SK-N-SH (cell line): ENCODE data around the gene MDK. TPM values are rescaled to one million over a fixed set of nuclear protein-coding genes. Genes with fewer than 3 reads are reported as not detected.

Experiments
- CTCF ChIA-PET: fragments of 300-600, 350-600 bp; formaldehyde crosslinking; extraction: SDS; loops from one replicate; lab custom pipeline; 2021; lab: Yijun Ruan, JAX
- POLR2A ChIA-PET: fragments of 350-600 bp; sonication (Branson Sonifier 250); formaldehyde crosslinking; extraction: SDS; loops from one replicate; lab custom pipeline; 2020; ENCODE audit warnings: antibody characterized with exemption, inconsistent platforms; lab: Yijun Ruan, JAX
- DNase-seq: peaks from one replicate; pipeline ENCODE4 v3.0.0; 2012
- H2AFZ ChIP-seq: fragments of 200-600 bp; sonication (generic); 2 replicates; pipeline ENCODE4 v1.8.1; 2016; ENCODE audit warnings: antibody characterized with exemption, mild to moderate bottlenecking, low read depth
- H3F3A ChIP-seq: fragments of 200-600 bp; sonication (generic); replicated peaks from 2 replicates; pipeline ENCODE3; 2016; ENCODE audit warnings: antibody characterized with exemption, mild to moderate bottlenecking; ENCODE audit not compliant: insufficient read depth
- H3K27ac ChIP-seq, 2 experiments: fragments of 200-500 bp in 1 of 2; fragments of 200-600 bp in 1 of 2; sonication (Bioruptor generic) in 1 of 2; sonication (generic), shearing (Covaris generic) in 1 of 2; 2 replicates each; pipeline versions ENCODE4 v1.5.1 to v1.6.1; 2014 to 2016; ENCODE audit warnings: low read depth in 2 of 2, inconsistent platforms in 1 of 2, low read length in 1 of 2, mild to moderate bottlenecking in 1 of 2, mixed read lengths in 1 of 2
- H3K27me3 ChIP-seq: fragments of 200-600 bp; sonication (generic), shearing (Covaris generic); 2 replicates; pipeline ENCODE4 v1.6.1; 2016; ENCODE audit warnings: mixed run types; ENCODE audit not compliant: insufficient read depth
- H3K36me3 ChIP-seq, 2 experiments: fragments of 200-500 bp in 1 of 2; fragments of 200-600 bp in 1 of 2; sonication (Bioruptor generic) in 1 of 2; sonication (generic) in 1 of 2; replicated peaks in 1 of 2; 2 replicates each; pipeline versions ENCODE3 to v1.5.1; 2014 to 2016; ENCODE audit warnings: low read length in 1 of 2, mild to moderate bottlenecking in 1 of 2; ENCODE audit not compliant: insufficient read depth in 2 of 2, control insufficient read depth in 1 of 2
- H3K4me1 ChIP-seq, 2 experiments: fragments of 200-500 bp in 1 of 2; fragments of 200-600 bp in 1 of 2; sonication (Bioruptor generic) in 1 of 2; sonication (generic), shearing (Covaris generic) in 1 of 2; 2 replicates each; pipeline versions ENCODE4 v1.5.1 to v1.6.1; 2014 to 2016; ENCODE audit warnings: low read depth in 1 of 2, low read length in 1 of 2, mixed run types in 1 of 2; ENCODE audit not compliant: insufficient read depth in 2 of 2, control insufficient read depth in 1 of 2
- H3K4me2 ChIP-seq: fragments of 200-600 bp; sonication (generic), shearing (Covaris generic); 2 replicates; pipeline ENCODE4 v1.6.1; 2017; ENCODE audit warnings: mixed run types
- H3K4me3 ChIP-seq, 2 experiments: fragments of 200-500 bp in 1 of 2; fragments of 200-600 bp in 1 of 2; sonication (Bioruptor generic) in 1 of 2; sonication (generic), shearing (Covaris generic) in 1 of 2; 2 replicates each; pipeline versions ENCODE4 v1.5.1 to v1.8.1; 2014 to 2016; ENCODE audit warnings: low read depth in 2 of 2, inconsistent platforms in 1 of 2, low read length in 1 of 2, mild to moderate bottlenecking in 1 of 2, mixed read lengths in 1 of 2, moderate library complexity in 1 of 2
- H3K79me2 ChIP-seq: fragments of 200-600 bp; sonication (generic); 2 replicates; pipeline ENCODE4 v1.8.1; 2017; ENCODE audit warnings: mild to moderate bottlenecking; ENCODE audit not compliant: insufficient read depth
- H3K9ac ChIP-seq: fragments of 200-600 bp; sonication (generic); 2 replicates; pipeline ENCODE4 v1.6.1; 2017; ENCODE audit warnings: mixed run types
- H3K9me2 ChIP-seq: fragments of 200-600 bp; sonication (generic); 2 replicates; pipeline ENCODE4 v1.6.1; 2017; ENCODE audit warnings: mixed run types
- H3K9me3 ChIP-seq: fragments of 200-600 bp; sonication (generic); 2 replicates; pipeline ENCODE4 v1.6.1; 2017; ENCODE audit warnings: mixed run types, mild to moderate bottlenecking, moderate library complexity
- H4K20me1 ChIP-seq: fragments of 200-600 bp; sonication (generic); 2 replicates; pipeline ENCODE4 v1.6.1; 2017; ENCODE audit warnings: mild to moderate bottlenecking, mixed run types; ENCODE audit not compliant: insufficient read depth
- FOXJ3 ChIP-seq: sonication (generic); formaldehyde crosslinking; IDR thresholded peaks from 2 replicates; pipeline ENCODE4 v1.5.1; 2020; ENCODE audit warnings: mild to moderate bottlenecking, missing genetic modification reagents
- FOXM1 ChIP-seq: IDR thresholded peaks from 2 replicates; pipeline ENCODE4 v1.4.0; 2012; ENCODE audit warnings: low read depth, mild to moderate bottlenecking
- GATA2 ChIP-seq: sonication (generic); formaldehyde crosslinking; IDR thresholded peaks from 2 replicates; pipeline ENCODE4 v1.5.0; 2020; ENCODE audit warnings: mild to moderate bottlenecking, missing genetic modification reagents
- MEF2A ChIP-seq: IDR thresholded peaks from 2 replicates; pipeline ENCODE4 v1.4.0; 2012; ENCODE audit warnings: low read depth, borderline replicate concordance
- MXI1 ChIP-seq: IDR thresholded peaks from 2 replicates; pipeline ENCODE4 v1.6.1; 2012; ENCODE audit warnings: mild to moderate bottlenecking, low read depth, low read length, improper control_type of control experiment
- NFIC ChIP-seq: IDR thresholded peaks from 2 replicates; pipeline ENCODE4 v1.4.0; 2012; ENCODE audit warnings: borderline replicate concordance
- POLR2AphosphoS5 ChIP-seq: IDR thresholded peaks from 2 replicates; pipeline ENCODE4 v1.6.1; 2012; ENCODE audit warnings: low read depth, low read length
- RCOR1 ChIP-seq: fragments of 150-350 bp; IDR thresholded peaks from 2 replicates; pipeline ENCODE4 v1.6.1; 2017; ENCODE audit warnings: antibody characterized with exemption, low read length
- RFX5 ChIP-seq: IDR thresholded peaks from 2 replicates; pipeline ENCODE4 v1.6.1; 2012; ENCODE audit warnings: mild to moderate bottlenecking, improper control_type of control experiment, low read length
- SIN3A ChIP-seq: IDR thresholded peaks from 2 replicates; pipeline ENCODE4 v1.6.1; 2012; ENCODE audit warnings: low read depth, mild to moderate bottlenecking, low read length, moderate library complexity, borderline replicate concordance
- SMC3 ChIP-seq: IDR thresholded peaks from 2 replicates; pipeline ENCODE4 v1.6.1; 2012; ENCODE audit warnings: low read depth, low read length, improper control_type of control experiment
- TAF1 ChIP-seq: IDR thresholded peaks from 2 replicates; pipeline ENCODE4 v1.6.1; 2012; ENCODE audit warnings: low read depth, mild to moderate bottlenecking, low read length, moderate library complexity, borderline replicate concordance
- TEAD4 ChIP-seq: IDR thresholded peaks from 2 replicates; pipeline ENCODE4 v1.4.0; 2012; ENCODE audit warnings: mild to moderate bottlenecking, borderline replicate concordance; ENCODE audit not compliant: insufficient read depth
- YY1 ChIP-seq: IDR thresholded peaks from 2 replicates; pipeline ENCODE4 v1.4.0; 2012; ENCODE audit warnings: low read depth, mild to moderate bottlenecking
- ZBTB33 ChIP-seq: IDR thresholded peaks from 2 replicates; pipeline ENCODE4 v1.4.0; 2012; ENCODE audit warnings: low read depth, borderline replicate concordance
- WGBS: methylation state at CpG from one replicate; pipeline ENCODE4 v1.1.6; 2017; ENCODE audit warnings: low lambda C conversion rate; 5-methylcytosine and 5-hydroxymethylcytosine counted together
- polyA plus RNA-seq, 3 experiments: library from polyadenylated mRNA; depleted of rRNA; stranded (reverse); fragments of >200 nt; gene quantifications; 2 replicates each; pipeline ENCODE4 v1.2.3, GENCODE V29; 2012
- TF ChIP-seq, protein P1 (sequence below): fragments of 200-600 bp; sonication (generic); IDR thresholded peaks from 2 replicates; pipeline ENCODE4 v1.6.1; 2017; ENCODE audit warnings: antibody characterized with exemption, mild to moderate bottlenecking, moderate library complexity

MDK gene
- polyA plus RNA-seq, 1 of the 3 experiments (the other 2 are of a cell fraction) = 2,395 TPM

DNA sequence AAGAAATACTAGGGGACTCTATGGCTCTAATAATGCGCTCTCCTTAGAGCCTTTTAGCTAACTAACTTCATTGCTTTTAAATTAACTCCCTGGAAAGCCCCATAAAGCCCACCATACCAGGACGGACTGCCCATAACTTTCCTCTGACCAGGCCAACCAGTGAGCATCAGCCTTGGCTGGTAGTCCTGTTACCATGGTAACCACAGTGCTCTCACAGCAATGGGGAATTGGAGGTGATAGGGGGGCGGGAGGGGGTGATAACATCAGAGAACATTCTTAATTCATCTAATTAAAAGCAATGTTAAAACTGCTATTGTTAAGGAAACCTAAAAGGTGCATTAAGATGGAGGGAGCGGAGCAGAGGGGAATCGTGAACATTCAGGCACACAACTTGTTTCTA is 37.3 kb downstream of the MDK start (continued):
- TF ChIP-seq RFX5 = no peak

- no peaks in the 10 kb centered on the region for H3K79me2 ChIP-seq
- no peak for DNase-seq
- H3K4me1 ChIP-seq = peaks cover 0 to 3% of the 10 kb centered on the region in 2 experiments; a peak in 1 of 4 replicates
- ChIA-PET CTCF (interaction anchor here (1.7 to 1.9 kb wide), 2 partner anchors 32 to 109 kb away, joined by 3 to 5 read pairs; no protein-coding TSS in a partner anchor), POLR2A (no interaction called here)
- no peak for TF ChIP-seq MXI1
- no peak for TF ChIP-seq SIN3A
- TF ChIP-seq YY1 = no peak
- TF ChIP-seq TAF1 = no peak
- TF ChIP-seq MEF2A = no peak
- TF ChIP-seq GATA2 (CRISPR knock-in tag) = no peak
- TF ChIP-seq FOXJ3 = no peak
- H3K27ac ChIP-seq = no peak overlapping the region
- no peaks in the 10 kb centered on the region for H3K27me3 ChIP-seq
- H2AFZ ChIP-seq = no peak overlapping the region
- H3K4me2 ChIP-seq = no peak overlapping the region
- H3K9ac ChIP-seq = no peak overlapping the region
- H3K9me3 ChIP-seq = no peaks in the 10 kb centered on the region
- WGBS = 92% methylated on average over 1 of the region's 1 CpG
- peaks cover 7 to 29% of the 10 kb centered on the region in 2 experiments for H3K36me3 ChIP-seq
- no peaks in the 10 kb centered on the region for H3K9me2 ChIP-seq
- H3F3A ChIP-seq = no peaks in the 10 kb centered on the region
- no peak overlapping the region for H3K4me3 ChIP-seq
- no peaks in the 10 kb centered on the region for H4K20me1 ChIP-seq
Measured at GRCh38 chr11:46420513-46420912, 39.0 kb downstream of the MDK start.

GRCh38 chr11:46421257-46421880 is 39.9 kb downstream of the MDK start:
- Histone ChIP-seq H4K20me1 (no peaks in the 10 kb centered on the region), H3K9ac (no peak overlapping the region), H3K79me2 (no peaks in the 10 kb centered on the region), H3K4me1 (peaks cover 0 to 5% of the 10 kb centered on the region in 2 experiments; a peak in 1 of 4 replicates), H3K27me3 (no peaks in the 10 kb centered on the region), H3K4me3 (no peak overlapping the region), H3F3A (no peaks in the 10 kb centered on the region), H3K27ac (no peak overlapping the region), H3K36me3 (peaks cover 0 to 21% of the 10 kb centered on the region in 2 experiments), H3K9me2 (no peaks in the 10 kb centered on the region), H2AFZ (no peak overlapping the region), H3K9me3 (no peaks in the 10 kb centered on the region), H3K4me2 (no peak overlapping the region)
- ChIA-PET POLR2A (no interaction called here), CTCF (interaction anchor here (0.9 to 2.9 kb wide), 3 partner anchors 15 to 69 kb away, joined by 3 to 8 read pairs (median 6); no protein-coding TSS in a partner anchor)
- TF ChIP-seq SIN3A (no peak), SMC3 (no peak), ZBTB33 (no peak), GATA2 (CRISPR knock-in tag) (no peak), TEAD4 (no peak), RFX5 (no peak), RCOR1 (no peak), FOXM1 (no peak), NFIC (no peak), POLR2AphosphoS5 (no peak), TAF1 (no peak)
- TF ChIP-seq, protein P1, sequence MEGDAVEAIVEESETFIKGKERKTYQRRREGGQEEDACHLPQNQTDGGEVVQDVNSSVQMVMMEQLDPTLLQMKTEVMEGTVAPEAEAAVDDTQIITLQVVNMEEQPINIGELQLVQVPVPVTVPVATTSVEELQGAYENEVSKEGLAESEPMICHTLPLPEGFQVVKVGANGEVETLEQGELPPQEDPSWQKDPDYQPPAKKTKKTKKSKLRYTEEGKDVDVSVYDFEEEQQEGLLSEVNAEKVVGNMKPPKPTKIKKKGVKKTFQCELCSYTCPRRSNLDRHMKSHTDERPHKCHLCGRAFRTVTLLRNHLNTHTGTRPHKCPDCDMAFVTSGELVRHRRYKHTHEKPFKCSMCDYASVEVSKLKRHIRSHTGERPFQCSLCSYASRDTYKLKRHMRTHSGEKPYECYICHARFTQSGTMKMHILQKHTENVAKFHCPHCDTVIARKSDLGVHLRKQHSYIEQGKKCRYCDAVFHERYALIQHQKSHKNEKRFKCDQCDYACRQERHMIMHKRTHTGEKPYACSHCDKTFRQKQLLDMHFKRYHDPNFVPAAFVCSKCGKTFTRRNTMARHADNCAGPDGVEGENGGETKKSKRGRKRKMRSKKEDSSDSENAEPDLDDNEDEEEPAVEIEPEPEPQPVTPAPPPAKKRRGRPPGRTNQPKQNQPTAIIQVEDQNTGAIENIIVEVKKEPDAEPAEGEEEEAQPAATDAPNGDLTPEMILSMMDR = no peak
- DNase-seq = no peak
- WGBS = 96% methylated on average over 8 of the region's 8 CpGs
